SK-N-DZ (cell line): ENCODE measurements around the gene TAF6L.
"Not testable (repeated sequence)": the region's sequence is repeated elsewhere in the genome, so short reads cannot be mapped to it uniquely, and the experiment has no call there.

Source experiments
- DNase-seq: peaks from one replicate; pipeline ENCODE4 v3.0.0-alpha.2; 2015; ENCODE audit warnings: low spot score

Gene TAF6L

DNA sequence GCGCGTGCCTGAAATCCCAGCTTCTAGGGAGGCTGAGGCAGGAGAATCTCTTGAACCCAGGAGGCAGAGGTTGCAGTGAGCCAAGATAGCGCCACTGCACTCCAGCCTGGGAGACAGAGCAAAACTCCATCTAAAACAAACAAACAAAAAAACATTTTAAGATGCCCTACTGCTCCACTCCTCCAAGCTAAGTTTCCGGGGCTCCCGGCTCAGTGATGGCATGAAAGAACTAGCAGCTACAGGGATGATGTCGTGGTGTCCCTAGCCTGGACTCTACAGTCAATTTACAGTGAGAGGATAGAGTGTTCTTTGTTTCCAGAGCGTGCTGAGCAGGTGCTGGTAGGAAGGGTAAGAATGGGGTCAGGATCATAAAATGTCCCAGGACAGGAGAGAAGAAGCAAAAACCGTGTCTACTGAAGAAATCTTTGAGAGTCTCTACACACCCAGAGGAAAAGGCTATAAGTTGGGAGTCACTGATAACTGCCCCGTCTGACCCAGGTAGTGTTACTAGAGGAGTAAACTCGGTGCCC is 16.0 kb upstream of the TAF6L start:
- DNase-seq, result no peak

DNA sequence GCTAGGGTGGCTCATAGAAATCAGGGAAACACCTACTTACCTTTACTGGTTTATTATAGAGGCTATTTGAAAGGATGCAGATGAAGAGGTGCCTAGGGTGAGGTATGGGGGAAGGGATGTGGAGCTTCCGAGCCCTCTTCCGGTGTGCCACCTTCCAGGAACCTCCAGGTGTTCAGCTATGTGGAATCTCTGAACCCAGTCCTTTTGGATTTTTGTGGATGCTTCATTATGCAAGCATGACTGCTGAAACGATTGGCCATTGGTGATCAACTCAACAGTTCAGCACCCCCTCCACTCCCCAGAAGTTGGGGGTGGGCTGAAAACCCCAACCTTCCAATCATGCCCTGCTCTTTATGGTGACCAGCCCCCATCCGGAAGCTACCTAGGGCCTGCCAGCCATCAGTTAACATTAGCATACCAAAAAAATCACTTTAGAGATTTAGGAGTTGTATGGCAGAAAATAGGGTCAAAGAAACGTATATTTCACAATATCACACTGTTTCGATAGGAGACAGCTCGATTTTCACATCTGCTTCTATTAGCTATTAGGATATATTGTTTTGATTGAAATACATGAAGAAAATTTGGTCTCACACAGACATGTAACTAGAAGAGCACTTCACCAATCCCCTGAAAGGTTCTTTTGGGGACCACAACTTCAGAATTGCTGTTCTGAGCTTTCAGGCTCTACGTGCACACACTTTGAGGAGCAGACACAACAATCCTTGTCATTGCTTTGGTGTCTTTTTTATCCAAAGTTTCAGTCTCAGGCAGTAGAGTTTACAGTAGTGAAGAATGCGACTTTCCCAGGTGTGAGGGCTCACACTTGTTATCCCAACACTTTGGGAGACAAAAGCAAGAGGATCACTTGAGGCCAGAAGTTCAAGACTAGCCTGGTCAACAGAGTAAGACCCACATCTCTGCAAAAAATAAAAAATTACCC is 13.1 kb upstream of the TAF6L start:
- peak; percentile 23 for DNase-seq

DNA sequence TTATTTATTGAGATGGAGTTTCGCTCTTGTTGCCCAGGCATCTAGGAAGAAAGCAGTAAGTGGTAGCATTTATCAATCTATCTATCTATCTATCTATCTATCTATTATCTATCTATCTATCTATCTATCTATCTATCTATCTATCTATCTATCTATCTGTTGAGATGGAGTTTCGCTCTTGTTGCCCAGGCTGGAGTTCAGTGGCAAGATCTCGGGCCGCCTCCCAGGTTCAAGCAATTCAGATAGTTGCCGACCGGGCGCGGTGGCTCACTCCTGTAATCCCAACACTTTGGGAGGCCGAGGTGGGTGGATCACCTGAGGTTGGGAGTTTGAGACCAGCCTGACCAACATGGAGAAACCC is 10.3 kb upstream of the TAF6L start:
- not testable (repeated sequence) for DNase-seq

DNA sequence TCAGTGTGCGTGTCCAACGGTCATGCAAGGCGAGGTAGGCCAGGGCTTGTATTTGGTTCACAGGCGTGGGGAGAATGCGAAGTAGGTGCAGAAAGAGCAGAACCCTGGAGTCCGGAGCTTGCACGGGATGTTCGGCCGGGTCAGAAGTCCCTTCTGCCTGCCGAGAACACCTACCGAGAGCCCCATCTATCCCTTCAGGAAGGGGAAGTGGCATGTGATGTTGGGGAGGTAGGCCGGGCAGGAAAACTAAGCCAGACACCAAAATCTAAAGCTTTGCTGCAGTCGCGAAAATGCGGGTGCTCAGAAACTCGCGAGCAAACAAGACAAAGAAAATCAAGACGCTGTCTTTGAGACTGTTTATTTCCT is 435 bp upstream of the TAF6L start:
- DNase-seq, result no peak

DNA sequence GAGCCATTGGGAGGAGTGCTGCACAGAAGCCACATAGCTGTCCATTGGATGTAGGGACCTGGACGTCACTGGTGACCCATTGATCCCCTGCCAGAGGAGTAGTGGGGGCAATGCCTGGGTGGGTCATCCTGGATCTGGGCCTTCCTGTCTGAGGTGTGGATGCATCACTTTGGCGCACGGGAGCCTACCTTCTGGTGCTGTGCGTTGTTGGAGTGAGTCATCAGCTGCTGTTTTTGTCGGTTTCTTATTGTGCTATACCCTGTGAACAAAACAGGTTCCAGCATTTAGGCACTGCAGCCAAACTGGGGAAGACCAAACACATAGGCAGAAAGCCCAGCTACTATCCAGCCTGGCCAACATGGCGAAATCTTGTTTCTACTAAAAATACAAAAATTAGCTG is 3.2 kb downstream of the TAF6L start:
- DNase-seq, result no peak

DNA sequence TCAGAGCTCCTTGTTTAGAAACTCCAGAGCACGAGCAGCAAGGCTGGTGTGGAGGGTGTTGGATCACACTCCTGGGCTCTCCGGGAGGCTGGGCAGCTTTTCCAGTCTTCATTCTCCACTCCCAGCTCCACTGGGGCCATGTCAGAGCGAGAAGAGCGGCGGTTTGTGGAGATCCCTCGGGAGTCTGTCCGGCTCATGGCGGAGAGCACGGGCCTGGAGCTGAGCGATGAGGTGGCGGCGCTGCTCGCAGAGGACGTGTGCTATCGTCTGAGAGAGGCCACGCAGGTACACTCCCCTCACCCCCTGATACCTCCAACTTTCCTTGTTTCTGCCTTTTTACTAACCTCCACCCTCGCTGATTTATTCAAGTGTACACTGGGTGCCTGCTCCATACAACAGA is 4.5 kb downstream of the TAF6L start:
- DNase-seq, result no peak

DNA sequence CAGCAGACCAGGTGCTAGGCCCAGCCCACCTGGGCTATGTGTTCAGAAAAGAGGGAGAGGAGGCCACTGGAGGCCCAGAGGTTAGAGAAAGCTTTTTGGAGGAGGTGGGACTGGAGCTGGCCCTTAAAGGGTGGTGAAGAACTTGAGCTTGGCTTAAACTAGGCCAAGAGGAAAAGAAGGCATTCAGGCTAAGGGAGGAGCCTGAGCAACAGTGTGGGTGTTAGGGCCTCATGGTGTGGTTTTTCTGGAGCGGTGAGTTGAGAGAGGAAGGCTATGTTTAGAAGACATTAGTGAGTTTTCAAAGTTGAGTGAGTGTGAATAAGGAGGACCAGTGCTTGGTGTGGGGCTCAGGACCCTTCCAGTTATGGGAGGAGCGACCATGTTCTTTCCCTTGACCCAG is 6.2 kb downstream of the TAF6L start:
- DNase-seq, result no peak

DNA sequence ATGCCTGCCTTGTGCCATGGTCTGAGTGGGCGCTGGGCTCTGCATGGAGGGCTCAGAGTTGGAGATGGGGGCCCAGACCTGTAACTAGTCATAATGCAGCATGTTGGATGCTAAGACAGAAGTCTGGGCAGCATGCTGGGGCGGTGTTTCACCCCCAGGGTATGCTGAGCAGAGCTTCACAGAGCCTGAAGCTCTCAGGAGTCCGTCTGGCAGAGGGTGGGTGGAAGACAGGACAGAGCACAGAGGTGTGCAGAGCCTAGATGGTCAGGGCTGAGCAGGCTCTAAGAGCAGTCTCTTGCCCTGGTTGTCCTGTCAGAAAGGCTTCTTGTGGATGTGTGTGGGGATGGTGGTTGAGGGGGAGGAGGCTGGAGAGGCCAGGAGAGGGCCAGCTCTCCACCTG is 7.2 kb downstream of the TAF6L start:
- no peak for DNase-seq

DNA sequence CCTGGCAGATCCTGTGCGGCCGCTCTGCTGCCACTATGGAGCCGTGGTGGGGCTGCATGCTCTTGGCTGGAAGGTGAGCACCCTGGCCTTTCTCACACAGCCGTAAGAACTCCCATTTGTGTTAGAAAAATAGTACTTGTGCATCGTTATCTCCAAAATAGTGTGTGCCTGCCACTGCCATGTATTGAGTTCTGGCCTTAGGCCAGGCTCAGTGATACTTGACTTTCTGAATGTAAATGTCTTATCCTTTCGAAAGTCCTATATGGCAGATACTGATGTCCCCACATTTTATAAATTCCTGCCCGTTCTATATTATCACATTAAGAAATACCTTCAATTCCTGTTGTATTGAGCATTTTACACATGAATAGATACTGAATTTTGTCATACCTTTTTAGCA is 11.6 kb downstream of the TAF6L start:
- no peak for DNase-seq

DNA sequence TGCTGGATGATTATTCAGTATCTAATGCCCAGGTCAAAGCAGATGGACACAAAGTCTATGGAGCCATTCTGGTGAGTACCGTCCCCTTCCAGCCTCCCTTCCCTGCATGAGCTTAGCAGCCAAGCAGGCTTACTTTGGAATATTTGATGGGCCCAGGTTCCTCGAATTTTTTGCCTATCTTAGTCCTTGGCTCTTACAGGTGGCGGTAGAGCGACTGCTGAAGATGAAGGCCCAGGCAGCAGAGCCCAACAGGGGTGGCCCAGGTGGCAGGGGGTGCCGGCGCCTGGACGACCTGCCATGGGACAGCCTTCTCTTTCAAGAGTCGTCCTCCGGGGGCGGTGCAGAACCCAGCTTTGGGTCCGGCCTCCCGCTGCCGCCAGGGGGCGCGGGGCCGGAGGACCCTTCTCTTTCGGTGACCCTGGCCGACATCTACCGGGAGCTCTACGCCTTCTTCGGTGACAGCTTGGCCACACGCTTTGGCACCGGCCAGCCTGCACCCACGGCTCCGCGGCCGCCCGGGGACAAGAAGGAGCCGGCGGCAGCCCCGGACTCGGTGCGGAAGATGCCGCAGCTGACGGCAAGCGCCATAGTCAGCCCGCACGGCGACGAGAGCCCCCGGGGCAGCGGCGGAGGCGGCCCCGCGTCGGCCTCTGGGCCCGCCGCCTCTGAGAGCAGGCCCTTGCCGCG is 15.3 kb downstream of the TAF6L start:
- DNase-seq, result peak; percentile 86

DNA sequence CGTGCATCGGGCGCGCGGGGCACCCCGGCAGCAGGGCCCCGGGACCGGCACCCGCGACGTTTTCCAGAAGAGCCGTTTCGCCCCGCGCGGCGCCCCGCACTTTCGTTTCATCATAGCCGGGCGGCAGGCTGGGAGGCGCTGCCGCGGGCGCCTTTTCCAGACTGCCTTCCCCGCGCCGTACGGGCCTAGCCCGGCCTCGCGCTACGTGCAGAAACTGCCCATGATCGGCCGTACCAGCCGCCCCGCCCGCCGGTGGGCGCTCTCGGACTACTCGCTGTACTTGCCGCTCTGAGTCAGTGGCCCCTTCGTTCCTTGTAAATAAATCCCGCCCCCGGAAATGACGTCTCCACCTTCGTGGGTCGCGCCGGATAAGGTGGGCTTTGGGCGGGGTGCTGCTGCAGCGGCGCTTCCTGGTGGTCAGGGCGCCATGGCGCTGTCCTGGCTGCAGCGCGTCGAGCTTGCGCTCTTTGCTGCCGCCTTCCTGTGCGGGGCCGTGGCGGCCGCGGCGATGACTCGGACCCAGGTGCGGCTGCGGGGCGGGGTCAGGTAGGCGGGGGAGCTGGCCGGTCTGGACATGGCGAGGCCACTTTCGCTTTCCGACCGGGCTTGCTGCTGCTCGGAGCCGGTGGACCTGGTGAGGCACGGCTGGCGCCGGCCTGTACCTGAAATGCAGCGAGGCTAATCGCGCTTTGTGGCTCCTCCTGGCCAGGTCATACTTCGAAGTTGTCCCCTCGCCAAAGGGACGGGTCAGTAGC is 16.0 kb downstream of the TAF6L start, which contains the start of gene TMEM179B:
Gene TMEM179B (plus strand): TSS at position 398 of the 755 bp plus-strand sequence. CDS start 30 bp downstream, at position 428.
- peak; percentile 97 for DNase-seq

DNA sequence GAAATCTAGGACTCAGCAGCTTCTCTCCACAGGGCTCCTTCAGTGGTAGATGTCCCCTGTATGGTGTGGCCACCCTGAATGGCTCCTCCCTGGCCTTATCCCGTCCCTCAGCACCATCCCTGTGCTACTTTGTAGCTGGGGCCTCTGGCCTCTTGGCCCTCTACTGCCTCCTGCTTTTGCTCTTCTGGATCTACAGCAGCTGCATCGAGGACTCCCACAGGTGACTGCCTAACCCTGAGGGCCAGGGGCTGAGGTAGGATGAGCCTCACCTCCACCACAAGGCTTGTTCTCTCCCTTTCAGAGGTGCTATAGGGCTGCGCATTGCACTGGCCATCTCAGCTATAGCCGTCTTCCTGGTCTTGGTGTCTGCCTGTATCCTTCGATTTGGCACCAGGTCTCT is 17.8 kb downstream of the TAF6L start:
- DNase-seq, result no peak

DNA sequence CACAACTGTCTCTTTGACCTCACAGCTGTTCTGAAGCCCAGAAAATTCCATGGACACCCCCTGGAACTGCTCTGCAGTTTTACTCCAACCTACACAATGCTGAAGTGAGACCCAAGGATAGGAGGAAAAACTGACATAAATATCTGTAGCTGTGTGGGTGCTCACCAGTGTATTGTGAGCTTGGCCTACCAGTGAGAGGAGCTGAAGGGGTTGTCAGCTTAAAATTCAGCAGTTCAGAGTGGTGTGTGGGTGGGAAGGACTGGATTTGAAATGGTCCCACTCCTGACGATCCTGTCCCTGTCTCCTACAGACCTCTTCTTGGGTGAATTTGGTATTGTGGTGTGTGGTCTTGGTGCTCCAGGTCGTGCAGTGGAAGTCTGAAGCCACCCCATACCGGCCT is 18.4 kb downstream of the TAF6L start:
- DNase-seq, result no peak

DNA sequence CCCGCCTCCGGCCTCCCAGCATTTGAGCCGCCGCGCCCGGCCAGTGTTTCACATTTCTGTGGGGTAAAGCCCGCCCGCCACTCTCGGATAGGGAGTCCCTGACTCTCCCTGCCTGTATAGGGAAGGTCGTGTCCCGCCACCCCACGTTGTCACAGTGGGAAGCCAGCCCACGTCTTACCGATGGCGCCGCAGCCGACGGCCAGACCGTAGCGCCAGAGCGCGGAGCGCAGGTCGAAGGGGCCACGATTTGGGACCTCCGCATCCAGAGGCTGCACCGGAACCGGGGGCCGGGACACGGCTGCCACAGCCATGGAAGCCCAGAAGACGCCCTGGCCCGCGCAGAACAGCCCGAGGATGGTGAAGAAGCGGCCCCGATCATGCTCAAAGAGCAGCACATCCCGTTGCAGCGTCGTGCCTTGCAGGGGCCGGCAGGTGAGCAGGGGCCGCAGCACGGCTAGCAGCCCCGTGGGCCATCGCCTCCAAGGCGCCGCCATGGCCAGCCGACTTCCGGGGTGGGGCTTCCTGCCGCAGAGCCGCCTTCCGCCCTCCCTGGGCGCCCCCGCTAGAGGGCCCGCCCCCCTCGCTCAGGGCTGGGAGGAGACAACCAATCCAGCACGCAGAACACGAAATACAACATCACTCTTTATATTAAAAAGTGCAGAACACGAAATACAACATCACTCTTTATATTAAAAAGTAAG is 20.5 kb downstream of the TAF6L start, which contains the start of gene TMEM223:
Gene TMEM223 (minus strand): TSS at position 506 of the 701 bp plus-strand sequence. CDS start 12 bp downstream, at position 494.
- peak; percentile 81 for DNase-seq

DNA sequence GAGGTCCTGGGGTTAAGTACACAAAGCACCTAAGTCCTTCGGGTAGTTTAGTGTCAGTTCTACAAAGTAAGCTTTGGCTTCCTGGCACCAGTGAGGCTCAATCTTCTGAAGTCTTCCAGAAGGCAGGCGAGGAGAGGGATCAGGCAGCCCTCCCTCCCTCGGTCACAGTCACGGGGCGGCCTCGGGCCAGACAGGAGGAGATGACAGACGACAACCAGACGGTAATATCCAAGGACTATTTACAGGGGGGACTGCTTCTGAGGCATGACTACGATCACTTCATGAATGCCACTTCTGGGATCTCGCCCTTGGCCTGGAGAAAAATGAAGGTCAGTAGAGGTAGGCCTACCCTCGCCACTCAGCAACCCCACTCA is 21.0 kb downstream of the TAF6L start:
- DNase-seq, result peak; percentile 53

DNA sequence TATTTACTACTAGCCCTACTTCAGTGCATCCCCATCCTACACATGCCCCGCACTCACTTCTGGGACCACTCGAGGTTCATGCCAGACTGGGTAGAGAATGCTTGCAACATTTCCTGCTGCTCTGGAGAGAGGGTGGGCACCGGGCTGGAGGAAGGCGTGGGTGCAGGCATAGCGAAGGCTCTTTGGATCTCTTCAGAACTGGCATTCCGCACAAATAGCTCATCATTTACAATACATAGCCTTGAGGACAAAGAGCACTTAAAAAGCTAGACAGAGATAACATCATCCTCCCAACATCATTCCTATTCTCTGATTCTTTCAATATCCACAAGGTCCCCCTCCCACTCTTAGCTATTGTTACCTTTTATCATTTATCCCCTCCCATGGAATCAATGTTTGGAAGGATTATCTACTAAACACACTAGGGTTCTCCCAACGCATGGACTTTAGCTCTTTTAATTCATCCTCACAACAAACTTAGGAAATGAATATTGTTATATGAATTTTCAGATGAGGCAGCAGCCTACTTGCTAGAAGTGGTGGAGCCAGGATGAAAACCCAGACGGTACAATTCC is 23.1 kb downstream of the TAF6L start:
- DNase-seq, result no peak

DNA sequence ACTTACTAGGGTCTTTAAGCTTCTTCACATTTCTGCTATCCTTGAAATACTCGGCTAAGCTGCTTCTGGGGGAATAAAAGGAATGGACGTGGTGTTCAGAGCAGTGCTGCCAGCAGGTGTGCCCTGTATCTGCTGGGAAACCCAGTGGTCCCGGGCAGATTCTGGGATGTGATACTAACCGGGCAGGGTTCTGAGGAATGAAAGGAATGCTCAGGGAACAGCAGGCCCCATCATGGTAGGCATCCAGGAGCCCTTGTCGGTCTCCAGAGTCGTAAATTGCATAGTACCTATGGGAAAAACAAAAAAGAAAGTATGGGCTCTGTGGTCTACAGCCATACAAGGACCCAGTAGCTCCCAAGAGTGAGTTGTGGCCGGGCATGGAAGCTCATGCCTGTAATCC is 25.1 kb downstream of the TAF6L start:
- DNase-seq, result no peak

DNA sequence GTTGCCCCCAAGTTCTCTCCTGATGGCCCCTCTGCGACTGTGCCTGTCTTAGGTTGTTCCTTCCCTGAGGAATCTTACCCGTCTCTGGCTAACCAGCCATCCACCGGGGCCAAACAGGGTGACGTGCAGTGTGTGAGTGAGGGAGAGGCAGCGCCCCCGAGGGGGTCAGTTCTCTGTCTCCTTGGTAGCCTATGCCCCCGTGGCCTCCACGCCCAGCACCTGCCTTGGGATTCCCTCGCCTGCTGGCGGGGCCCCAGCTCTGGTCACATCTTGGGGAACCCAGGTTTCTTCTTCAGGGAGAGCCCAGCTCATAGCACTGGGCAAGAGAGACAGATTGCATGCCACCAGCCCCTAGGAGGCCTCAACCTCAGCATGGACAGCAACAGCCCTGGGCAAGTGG is 28.3 kb downstream of the TAF6L start:
- no peak for DNase-seq

DNA sequence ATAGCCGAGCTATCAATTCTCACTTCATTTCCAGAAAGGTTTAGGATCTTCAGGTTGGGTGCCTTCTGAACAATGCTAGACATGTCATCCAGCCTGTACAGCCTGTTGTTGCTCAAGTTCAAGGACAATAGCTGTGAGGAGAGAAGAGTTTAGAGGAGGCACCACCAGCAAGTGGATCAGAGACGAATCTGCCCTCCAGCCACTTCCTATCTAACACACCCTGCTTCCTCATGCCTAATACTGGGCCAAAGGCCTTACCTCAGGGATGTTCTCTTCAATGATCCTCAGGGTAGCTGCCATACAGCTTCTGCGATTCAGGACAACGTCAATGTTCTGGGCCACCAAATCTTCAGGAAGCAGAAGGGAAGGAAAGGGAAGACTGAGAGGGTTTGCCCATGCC is 29.9 kb downstream of the TAF6L start:
- no peak for DNase-seq

DNA sequence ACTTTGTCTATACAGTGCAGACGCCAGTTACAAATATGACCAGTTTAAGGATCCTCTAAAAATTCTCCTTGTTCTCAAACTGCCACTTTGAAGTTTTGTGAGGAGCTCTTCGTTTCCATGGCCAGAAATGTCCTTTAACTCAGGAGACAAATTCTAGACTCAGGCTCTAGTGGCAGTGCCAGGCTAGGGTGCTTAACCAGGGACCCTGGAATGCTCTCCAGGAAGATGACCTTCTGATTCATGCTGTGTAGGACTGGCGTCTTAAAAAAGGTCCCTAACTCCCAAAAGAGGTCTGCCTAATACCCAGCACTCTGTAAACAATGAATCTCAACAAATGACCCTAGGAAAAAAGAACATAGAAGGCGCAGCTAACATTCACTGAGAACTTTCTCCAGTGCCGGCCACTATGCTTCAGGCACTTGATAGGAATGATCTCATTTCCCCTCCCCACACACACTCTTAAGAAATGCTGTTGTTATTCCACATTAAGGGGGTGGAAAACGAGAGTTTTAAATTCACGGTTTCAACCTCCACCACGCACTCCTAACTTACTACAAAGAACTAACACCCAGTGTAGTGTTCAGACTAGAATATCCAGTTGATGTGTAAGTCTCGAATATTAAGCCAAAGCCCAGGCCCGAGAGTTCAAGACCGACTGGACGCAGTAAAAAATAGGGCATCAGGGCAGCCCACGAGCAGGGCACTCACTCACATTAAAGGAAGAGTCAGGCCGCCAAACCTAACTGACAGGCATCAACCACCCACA is 33.3 kb downstream of the TAF6L start:
- no peak for DNase-seq
